WTC11 (cell line): ENCODE measurements around the gene SPRR2B. TPM values are rescaled to one million over a fixed set of nuclear protein-coding genes. Genes with fewer than 3 reads are reported as not detected.

Experiments
- ATAC-seq: fragments of 200-7000 bp; cut with Tn5 transposase; 2 replicates; pipeline ENCODE4 v1.10.0; 2021; ENCODE audit warnings: mild to moderate bottlenecking, moderate library complexity
- Bru-seq: library from RNA; stranded (reverse); fragments of 400-500 nt; gene quantifications from one replicate; lab custom pipeline; 2021; lab: Mats Ljungman, UMichigan
- CTCF ChIA-PET: fragments of 300-600 bp; sonication (Branson Sonifier 250); formaldehyde crosslinking; loops from one replicate; lab custom pipeline; 2021; ENCODE audit warnings: antibody characterized with exemption; lab: Charles Lee
- POLR2A ChIA-PET: fragments of 350-600 bp; sonication (Branson Sonifier 250); formaldehyde crosslinking; loops from one replicate; lab custom pipeline; 2021; ENCODE audit warnings: antibody characterized with exemption; lab: Charles Lee
- DNase-seq: peaks from one replicate; pipeline ENCODE4 v3.0.0; 2021; ENCODE audit warnings: low spot score
- H3K27ac Mint-ChIP-seq: 2 replicates; pipeline ENCODE4 v1.8.0; 2021; ENCODE audit warnings: mixed read lengths
- H3K27me3 Mint-ChIP-seq: 2 replicates; pipeline ENCODE4 v1.8.0; 2021; ENCODE audit warnings: low read depth, mild to moderate bottlenecking, moderate library complexity, mixed read lengths
- H3K36me3 Mint-ChIP-seq: 2 replicates; pipeline ENCODE4 v1.8.0; 2021; ENCODE audit warnings: mixed read lengths
- H3K4me1 Mint-ChIP-seq: 2 replicates; pipeline ENCODE4 v1.8.0; 2022; ENCODE audit warnings: mixed read lengths
- H3K4me3 Mint-ChIP-seq: 2 replicates; pipeline ENCODE4 v1.8.0; 2021; ENCODE audit warnings: mild to moderate bottlenecking, moderate library complexity, mixed read lengths
- H3K9me3 Mint-ChIP-seq: 2 replicates; pipeline ENCODE4 v1.8.0; 2021; ENCODE audit warnings: mixed read lengths
- ATF1 ChIP-seq: sonication (generic); formaldehyde crosslinking; IDR thresholded peaks from 2 replicates; pipeline ENCODE4 v1.8.1; 2023; ENCODE audit warnings: mild to moderate bottlenecking, moderate library complexity, missing genetic modification reagents
- CREB1 ChIP-seq: sonication (generic); formaldehyde crosslinking; IDR thresholded peaks from 2 replicates; pipeline ENCODE4 v1.8.0; 2023; ENCODE audit warnings: mild to moderate bottlenecking, missing genetic modification reagents
- ELF4 ChIP-seq: sonication (generic); formaldehyde crosslinking; IDR thresholded peaks from 2 replicates; pipeline ENCODE4 v1.8.1; 2022; ENCODE audit warnings: low read depth, mild to moderate bottlenecking, moderate library complexity, missing genetic modification reagents
- ESRRA ChIP-seq: sonication (generic); formaldehyde crosslinking; IDR thresholded peaks from 2 replicates; pipeline ENCODE4 v1.8.1; 2022; ENCODE audit warnings: mild to moderate bottlenecking, missing genetic modification reagents, borderline replicate concordance
- HMGA2 ChIP-seq: fragments of 250-450 bp; sonication (Bioruptor Pico); IDR thresholded peaks from 2 replicates; pipeline ENCODE4 v1.4.0; 2021; ENCODE audit warnings: mild to moderate bottlenecking, moderate library complexity
- JUN ChIP-seq: sonication (generic); formaldehyde crosslinking; IDR thresholded peaks from 2 replicates; pipeline ENCODE4 v1.8.0; 2023; ENCODE audit warnings: mild to moderate bottlenecking, missing genetic modification reagents
- MYBL2 ChIP-seq: sonication (generic); formaldehyde crosslinking; IDR thresholded peaks from 2 replicates; pipeline ENCODE4 v1.8.1; 2023; ENCODE audit warnings: mild to moderate bottlenecking, moderate library complexity, missing genetic modification reagents
- SMAD3 ChIP-seq: sonication (generic); formaldehyde crosslinking; IDR thresholded peaks from 2 replicates; pipeline ENCODE4 v1.8.0; 2022; ENCODE audit warnings: missing genetic modification reagents, mild to moderate bottlenecking, borderline replicate concordance
- SP1 ChIP-seq: sonication (generic); formaldehyde crosslinking; conservative IDR thresholded peaks from 2 replicates; pipeline ENCODE4 v1.8.1; 2022; ENCODE audit warnings: missing genetic modification reagents
- TEAD4 ChIP-seq: sonication (generic); formaldehyde crosslinking; IDR thresholded peaks from 2 replicates; pipeline ENCODE4 v1.8.0; 2022; ENCODE audit warnings: mild to moderate bottlenecking, missing genetic modification reagents
- ZNF317 ChIP-seq: sonication (generic); formaldehyde crosslinking; IDR thresholded peaks from 2 replicates; pipeline ENCODE4 v1.8.1; 2023; ENCODE audit warnings: low read depth, mild to moderate bottlenecking, moderate library complexity, missing genetic modification reagents, borderline replicate concordance
- ZNF396 ChIP-seq: fragments of 250-450 bp; sonication (Bioruptor Pico); IDR thresholded peaks from 2 replicates; pipeline ENCODE4 v1.8.0; 2021; ENCODE audit warnings: mild to moderate bottlenecking, moderate library complexity, borderline replicate concordance
- ZNF416 ChIP-seq: fragments of 250-450 bp; sonication (Bioruptor Pico); IDR thresholded peaks from 2 replicates; pipeline ENCODE4 v1.9.0; 2021; ENCODE audit warnings: mild to moderate bottlenecking, inconsistent platforms
- ZNF671 ChIP-seq: fragments of 250-450 bp; sonication (Bioruptor Pico); IDR thresholded peaks from 2 replicates; pipeline ENCODE4 v1.8.0; 2021; ENCODE audit warnings: mild to moderate bottlenecking
- long read RNA-seq, 3 experiments: library from RNA in 1 of 3; library from capped mRNA in 1 of 3; library from polyadenylated mRNA in 1 of 3; unstranded in 2 of 3; stranded (forward) in 1 of 3; transcript quantifications; one replicate each; pipeline ENCODE4 v2.0.0, GENCODE V29; 2021
- total RNA-seq: library from RNA; stranded (reverse); gene quantifications from 3 replicates; pipeline ENCODE4 v1.2.3, GENCODE V29; 2021
- TF ChIP-seq, protein P1 (sequence below): fragments of 250-450 bp; sonication (Bioruptor Pico); IDR thresholded peaks from 2 replicates; pipeline ENCODE4 v1.9.0; 2021; ENCODE audit warnings: mild to moderate bottlenecking
- TF ChIP-seq, protein P2 (sequence below): sonication (generic); formaldehyde crosslinking; IDR thresholded peaks from 2 replicates; pipeline ENCODE4 v1.8.0; 2023; ENCODE audit warnings: missing genetic modification reagents, mild to moderate bottlenecking, borderline replicate concordance
- TF ChIP-seq, protein P3 (sequence below): sonication (generic); formaldehyde crosslinking; IDR thresholded peaks from 2 replicates; pipeline ENCODE4 v1.8.1; 2023; ENCODE audit warnings: mild to moderate bottlenecking, missing genetic modification reagents
- TF ChIP-seq, protein P4 (sequence below): sonication (generic); formaldehyde crosslinking; IDR thresholded peaks from 2 replicates; pipeline ENCODE4 v1.8.0; 2023; ENCODE audit warnings: missing genetic modification reagents
- TF ChIP-seq, protein P5 (sequence below): fragments of 250-450 bp; sonication (Bioruptor Pico); IDR thresholded peaks from 2 replicates; pipeline ENCODE4 v1.9.0; 2021; ENCODE audit warnings: mild to moderate bottlenecking
- TF ChIP-seq, protein P6 (sequence below): fragments of 250-450 bp; sonication (Bioruptor Pico); conservative IDR thresholded peaks from 2 replicates; pipeline ENCODE4 v1.9.0; 2021; ENCODE audit warnings: mild to moderate bottlenecking

The SPRR2B gene
- total RNA-seq (not detected in 3 replicates), Bru-seq, nascent RNA (not detected)
- long read RNA-seq, experiment 1 = 0 reads
- long read RNA-seq, experiment 2 = 0 reads
- long read RNA-seq, experiment 3 = 0 reads

DNA sequence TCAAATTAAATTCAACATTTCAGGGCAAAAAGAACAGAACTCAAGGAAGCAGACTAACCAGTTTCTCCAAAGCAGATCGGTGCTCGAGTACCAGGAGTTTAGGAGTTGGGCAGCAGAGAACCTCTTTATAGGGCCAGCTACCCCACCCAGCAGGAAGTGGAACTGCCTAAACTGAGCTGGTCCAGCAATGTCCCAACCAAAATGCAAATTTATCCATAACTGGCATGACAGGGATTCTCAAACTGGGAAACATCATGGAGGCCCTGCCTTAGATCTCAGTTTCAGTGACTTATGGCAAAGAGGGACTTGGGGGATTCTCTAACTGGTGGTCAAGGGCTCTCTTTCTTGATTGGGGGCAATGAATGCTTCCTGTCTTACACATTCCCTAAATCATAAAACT lies at the start of gene SPRR2B:
Gene SPRR2B (minus strand): TSS at position 101 of the 400 bp plus-strand sequence. CDS start 772 bp downstream, outside the sequence.
- no peak for ATAC-seq
- DNase-seq = no peak
- H3K4me3 Mint-ChIP-seq = no peak within 1 kb of the TSS
- no peaks in the 10 kb centered on the region for H3K4me1 Mint-ChIP-seq
- TF ChIP-seq ZNF396 (CRISPR knock-in tag) (no peak), TEAD4 (CRISPR knock-in tag) (no peak), HMGA2 (CRISPR knock-in tag) (no peak), JUN (no peak), CREB1 (no peak)
- TF ChIP-seq, protein P1, sequence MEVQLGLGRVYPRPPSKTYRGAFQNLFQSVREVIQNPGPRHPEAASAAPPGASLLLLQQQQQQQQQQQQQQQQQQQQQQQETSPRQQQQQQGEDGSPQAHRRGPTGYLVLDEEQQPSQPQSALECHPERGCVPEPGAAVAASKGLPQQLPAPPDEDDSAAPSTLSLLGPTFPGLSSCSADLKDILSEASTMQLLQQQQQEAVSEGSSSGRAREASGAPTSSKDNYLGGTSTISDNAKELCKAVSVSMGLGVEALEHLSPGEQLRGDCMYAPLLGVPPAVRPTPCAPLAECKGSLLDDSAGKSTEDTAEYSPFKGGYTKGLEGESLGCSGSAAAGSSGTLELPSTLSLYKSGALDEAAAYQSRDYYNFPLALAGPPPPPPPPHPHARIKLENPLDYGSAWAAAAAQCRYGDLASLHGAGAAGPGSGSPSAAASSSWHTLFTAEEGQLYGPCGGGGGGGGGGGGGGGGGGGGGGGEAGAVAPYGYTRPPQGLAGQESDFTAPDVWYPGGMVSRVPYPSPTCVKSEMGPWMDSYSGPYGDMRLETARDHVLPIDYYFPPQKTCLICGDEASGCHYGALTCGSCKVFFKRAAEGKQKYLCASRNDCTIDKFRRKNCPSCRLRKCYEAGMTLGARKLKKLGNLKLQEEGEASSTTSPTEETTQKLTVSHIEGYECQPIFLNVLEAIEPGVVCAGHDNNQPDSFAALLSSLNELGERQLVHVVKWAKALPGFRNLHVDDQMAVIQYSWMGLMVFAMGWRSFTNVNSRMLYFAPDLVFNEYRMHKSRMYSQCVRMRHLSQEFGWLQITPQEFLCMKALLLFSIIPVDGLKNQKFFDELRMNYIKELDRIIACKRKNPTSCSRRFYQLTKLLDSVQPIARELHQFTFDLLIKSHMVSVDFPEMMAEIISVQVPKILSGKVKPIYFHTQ = no peak
- TF ChIP-seq, protein P2, sequence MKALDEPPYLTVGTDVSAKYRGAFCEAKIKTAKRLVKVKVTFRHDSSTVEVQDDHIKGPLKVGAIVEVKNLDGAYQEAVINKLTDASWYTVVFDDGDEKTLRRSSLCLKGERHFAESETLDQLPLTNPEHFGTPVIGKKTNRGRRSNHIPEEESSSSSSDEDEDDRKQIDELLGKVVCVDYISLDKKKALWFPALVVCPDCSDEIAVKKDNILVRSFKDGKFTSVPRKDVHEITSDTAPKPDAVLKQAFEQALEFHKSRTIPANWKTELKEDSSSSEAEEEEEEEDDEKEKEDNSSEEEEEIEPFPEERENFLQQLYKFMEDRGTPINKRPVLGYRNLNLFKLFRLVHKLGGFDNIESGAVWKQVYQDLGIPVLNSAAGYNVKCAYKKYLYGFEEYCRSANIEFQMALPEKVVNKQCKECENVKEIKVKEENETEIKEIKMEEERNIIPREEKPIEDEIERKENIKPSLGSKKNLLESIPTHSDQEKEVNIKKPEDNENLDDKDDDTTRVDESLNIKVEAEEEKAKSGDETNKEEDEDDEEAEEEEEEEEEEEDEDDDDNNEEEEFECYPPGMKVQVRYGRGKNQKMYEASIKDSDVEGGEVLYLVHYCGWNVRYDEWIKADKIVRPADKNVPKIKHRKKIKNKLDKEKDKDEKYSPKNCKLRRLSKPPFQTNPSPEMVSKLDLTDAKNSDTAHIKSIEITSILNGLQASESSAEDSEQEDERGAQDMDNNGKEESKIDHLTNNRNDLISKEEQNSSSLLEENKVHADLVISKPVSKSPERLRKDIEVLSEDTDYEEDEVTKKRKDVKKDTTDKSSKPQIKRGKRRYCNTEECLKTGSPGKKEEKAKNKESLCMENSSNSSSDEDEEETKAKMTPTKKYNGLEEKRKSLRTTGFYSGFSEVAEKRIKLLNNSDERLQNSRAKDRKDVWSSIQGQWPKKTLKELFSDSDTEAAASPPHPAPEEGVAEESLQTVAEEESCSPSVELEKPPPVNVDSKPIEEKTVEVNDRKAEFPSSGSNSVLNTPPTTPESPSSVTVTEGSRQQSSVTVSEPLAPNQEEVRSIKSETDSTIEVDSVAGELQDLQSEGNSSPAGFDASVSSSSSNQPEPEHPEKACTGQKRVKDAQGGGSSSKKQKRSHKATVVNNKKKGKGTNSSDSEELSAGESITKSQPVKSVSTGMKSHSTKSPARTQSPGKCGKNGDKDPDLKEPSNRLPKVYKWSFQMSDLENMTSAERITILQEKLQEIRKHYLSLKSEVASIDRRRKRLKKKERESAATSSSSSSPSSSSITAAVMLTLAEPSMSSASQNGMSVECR (CRISPR knock-in tag) = no peak
- no peak within 1 kb of the TSS for H3K27ac Mint-ChIP-seq
- H3K9me3 Mint-ChIP-seq = no peaks in the 10 kb centered on the region
- H3K27me3 Mint-ChIP-seq = no peaks in the 10 kb centered on the region
- no peaks in the 10 kb centered on the region for H3K36me3 Mint-ChIP-seq
- ChIA-PET CTCF (no interaction called here), POLR2A (no interaction called here)

DNA sequence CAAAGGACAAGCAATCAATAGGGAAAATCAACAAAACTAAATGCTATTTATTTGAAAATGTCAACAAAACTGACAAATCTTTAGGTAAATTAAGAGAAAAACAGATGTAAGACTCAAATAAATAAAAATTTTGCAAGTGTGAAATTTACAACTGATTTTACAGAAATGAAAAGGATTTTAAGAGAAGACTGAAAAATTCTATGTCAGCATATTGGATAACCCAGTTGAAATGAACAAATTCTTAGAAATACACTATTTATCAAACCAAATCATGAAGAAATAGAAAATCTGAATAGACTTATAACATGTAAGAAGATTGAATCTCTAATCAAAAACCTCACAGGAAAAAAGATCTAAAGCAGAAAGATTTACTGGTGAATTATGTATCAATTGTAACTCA lies 49.5 kb upstream of the SPRR2B start:
- H3K4me3 Mint-ChIP-seq = no peak overlapping the region
- ChIA-PET CTCF (no interaction called here), POLR2A (no interaction called here)
- peaks cover 9% of the 10 kb centered on the region for H3K27me3 Mint-ChIP-seq
- no peak for ATAC-seq
- no peak for TF ChIP-seq ZNF671 (CRISPR knock-in tag)
- no peak for TF ChIP-seq ZNF416 (CRISPR knock-in tag)
- no peak overlapping the region for H3K27ac Mint-ChIP-seq
- H3K9me3 Mint-ChIP-seq = peaks cover 42% of the 10 kb centered on the region
- no peak for DNase-seq
- peaks cover 34% of the 10 kb centered on the region for H3K36me3 Mint-ChIP-seq
- peaks cover 51% of the 10 kb centered on the region for H3K4me1 Mint-ChIP-seq

DNA sequence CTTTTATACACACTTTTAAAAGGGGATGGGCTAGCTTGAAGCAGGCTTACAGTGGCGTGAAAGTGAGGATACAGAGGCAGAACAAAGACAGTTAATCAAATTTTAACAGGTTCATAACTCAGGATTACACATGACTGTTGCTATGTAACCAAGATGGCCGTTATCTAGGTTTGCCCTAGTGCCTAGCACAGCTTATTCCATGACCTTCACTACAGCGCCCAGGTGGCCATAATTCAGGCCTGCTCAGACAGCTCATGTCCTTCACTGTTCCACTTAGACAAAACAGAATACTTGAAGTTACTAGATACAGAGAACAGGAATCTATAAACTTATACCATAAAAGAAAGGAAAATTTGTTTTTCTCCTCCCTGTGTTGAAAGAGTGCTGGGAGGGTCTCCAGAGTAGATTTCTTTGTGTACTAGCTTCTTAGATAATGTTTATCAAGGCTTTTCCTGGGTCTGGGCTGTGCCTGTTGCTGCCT lies 48.1 kb upstream of the SPRR2B start:
- Mint-ChIP-seq H3K27ac (no peak overlapping the region), H3K9me3 (peaks cover 28% of the 10 kb centered on the region), H3K4me1 (peaks cover 42% of the 10 kb centered on the region), H3K27me3 (peaks cover 3% of the 10 kb centered on the region; the same call in 1 of the 2 replicates), H3K4me3 (no peak overlapping the region), H3K36me3 (peaks cover 20% of the 10 kb centered on the region)
- ChIA-PET POLR2A (no interaction called here), CTCF (no interaction called here)
- DNase-seq (no peak), ATAC-seq (no peak)
- TF ChIP-seq SP1 (CRISPR knock-in tag) = no peak
- no peak for TF ChIP-seq ELF4 (CRISPR knock-in tag)
- TF ChIP-seq, protein P3, sequence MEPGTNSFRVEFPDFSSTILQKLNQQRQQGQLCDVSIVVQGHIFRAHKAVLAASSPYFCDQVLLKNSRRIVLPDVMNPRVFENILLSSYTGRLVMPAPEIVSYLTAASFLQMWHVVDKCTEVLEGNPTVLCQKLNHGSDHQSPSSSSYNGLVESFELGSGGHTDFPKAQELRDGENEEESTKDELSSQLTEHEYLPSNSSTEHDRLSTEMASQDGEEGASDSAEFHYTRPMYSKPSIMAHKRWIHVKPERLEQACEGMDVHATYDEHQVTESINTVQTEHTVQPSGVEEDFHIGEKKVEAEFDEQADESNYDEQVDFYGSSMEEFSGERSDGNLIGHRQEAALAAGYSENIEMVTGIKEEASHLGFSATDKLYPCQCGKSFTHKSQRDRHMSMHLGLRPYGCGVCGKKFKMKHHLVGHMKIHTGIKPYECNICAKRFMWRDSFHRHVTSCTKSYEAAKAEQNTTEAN = no peak
- TF ChIP-seq SMAD3 (CRISPR knock-in tag) = no peak
- TF ChIP-seq ESRRA (CRISPR knock-in tag) = no peak
- TF ChIP-seq ZNF317 (CRISPR knock-in tag) = no peak
- TF ChIP-seq, protein P4, sequence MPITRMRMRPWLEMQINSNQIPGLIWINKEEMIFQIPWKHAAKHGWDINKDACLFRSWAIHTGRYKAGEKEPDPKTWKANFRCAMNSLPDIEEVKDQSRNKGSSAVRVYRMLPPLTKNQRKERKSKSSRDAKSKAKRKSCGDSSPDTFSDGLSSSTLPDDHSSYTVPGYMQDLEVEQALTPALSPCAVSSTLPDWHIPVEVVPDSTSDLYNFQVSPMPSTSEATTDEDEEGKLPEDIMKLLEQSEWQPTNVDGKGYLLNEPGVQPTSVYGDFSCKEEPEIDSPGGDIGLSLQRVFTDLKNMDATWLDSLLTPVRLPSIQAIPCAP (CRISPR knock-in tag) = no peak
- TF ChIP-seq, protein P5, sequence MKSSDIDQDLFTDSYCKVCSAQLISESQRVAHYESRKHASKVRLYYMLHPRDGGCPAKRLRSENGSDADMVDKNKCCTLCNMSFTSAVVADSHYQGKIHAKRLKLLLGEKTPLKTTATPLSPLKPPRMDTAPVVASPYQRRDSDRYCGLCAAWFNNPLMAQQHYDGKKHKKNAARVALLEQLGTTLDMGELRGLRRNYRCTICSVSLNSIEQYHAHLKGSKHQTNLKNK (CRISPR knock-in tag) = no peak
- no peak for TF ChIP-seq MYBL2 (CRISPR knock-in tag)
- TF ChIP-seq, protein P6, sequence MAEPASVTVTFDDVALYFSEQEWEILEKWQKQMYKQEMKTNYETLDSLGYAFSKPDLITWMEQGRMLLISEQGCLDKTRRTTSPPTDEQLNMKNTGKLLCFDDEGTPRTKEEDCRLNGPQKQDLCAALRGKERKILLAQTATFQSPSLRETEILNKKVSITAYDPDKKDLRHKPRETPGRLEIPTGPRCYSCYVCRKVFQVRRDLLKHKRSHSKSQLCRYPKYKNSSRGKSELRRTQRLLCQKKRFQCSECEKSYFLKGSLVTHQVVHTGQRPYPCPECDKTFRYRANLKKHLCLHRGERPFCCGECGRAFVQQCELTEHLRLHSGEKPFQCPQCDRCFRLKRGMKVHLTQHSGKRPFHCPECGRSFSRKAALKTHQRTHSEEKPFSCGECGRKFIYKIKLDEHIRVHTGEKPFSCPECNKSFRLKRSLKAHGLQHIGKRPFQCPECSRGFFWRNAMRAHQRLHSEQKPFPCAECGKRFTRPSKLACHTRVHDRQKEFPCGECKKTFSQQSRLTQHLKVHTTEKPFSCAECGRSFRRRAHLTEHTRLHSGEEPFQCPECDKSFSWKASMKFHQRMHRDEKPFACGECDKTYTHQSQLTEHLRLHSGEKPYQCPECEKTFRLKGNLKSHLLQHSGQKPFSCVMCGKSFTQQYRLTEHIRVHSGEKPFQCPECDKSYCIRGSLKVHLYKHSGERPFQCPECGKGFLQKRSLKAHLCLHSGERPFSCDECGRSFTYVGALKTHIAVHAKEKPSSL (CRISPR knock-in tag) = no peak
- no peak for TF ChIP-seq ATF1 (CRISPR knock-in tag)
